Measurements from ENCODE around the gene NMD3. TPM values are rescaled to one million over a fixed set of nuclear protein-coding genes. Genes with fewer than 3 reads are reported as not detected.

Gene NMD3
- total and polyA plus RNA-seq, 9 of the 15 experiments (the other 6 are each of a cell fraction or from before 2014, with no cell fraction given): 63.5 to 178 (median 111) TPM

- TF ChIP-seq ZNF318 (IDR thresholded peaks at IDR 0.05; ENCODE audit: borderline replicate concordance in 1 of 2, low read depth in 1 of 2): 0 out of 4 replicates have a peak, but pooled peaks of 1 of the 2 experiments have one; percentile 22
- TF ChIP-seq CHD2 (IDR thresholded peaks at IDR 0.05; ENCODE audit: low read depth, low read length): peak; percentile 92
- TF ChIP-seq CTBP1 (IDR thresholded peaks at IDR 0.05; ENCODE audit: borderline replicate concordance): peak; percentile 60; the same call in 1 of the 2 replicates
- peak; percentile 67 for TF ChIP-seq CHD1 (IDR thresholded peaks at IDR 0.05; ENCODE audit: low read length)
- TF ChIP-seq DLX4 (CRISPR knock-in tag; IDR thresholded peaks at IDR 0.05): no peak
- TF ChIP-seq ZNF253 (CRISPR knock-in tag; conservative IDR thresholded peaks at IDR 0.05): no peak
- peak; percentile 98 for TF ChIP-seq POLR2G (IDR thresholded peaks at IDR 0.05; ENCODE audit: low read depth, low read length)
- peak; percentile 28 to 74 for TF ChIP-seq E2F6 (IDR thresholded peaks at IDR 0.05; ENCODE audit: borderline replicate concordance in 1 of 2, extremely low read depth in 1 of 2, insufficient read depth in 1 of 2, insufficient read length in 1 of 2, low read depth in 1 of 2, low read length in 1 of 2, poor library complexity in 1 of 2, severe bottlenecking in 1 of 2)
- peak; percentile 62; the same call in 1 of the 2 replicates for TF ChIP-seq TAF7 (tag; IDR thresholded peaks at IDR 0.05)
- TF ChIP-seq POLR2AphosphoS2 (IDR thresholded peaks at IDR 0.05; ENCODE audit: low read length): peak; percentile 66; the same call in 1 of the 2 replicates
- TF ChIP-seq SIN3B (IDR thresholded peaks at IDR 0.05; ENCODE audit: low read depth): peak; percentile 55
- TF ChIP-seq BHLHE40 (IDR thresholded peaks at IDR 0.05; ENCODE audit: low read length): peak; percentile 12; the same call in 1 of the 2 replicates
- TF ChIP-seq ETV5 (CRISPR knock-in tag; IDR thresholded peaks at IDR 0.05; ENCODE audit: low read depth): 0 out of 2 replicates have a peak, but pooled peaks have one; percentile 52
- TF ChIP-seq NONO (IDR thresholded peaks at IDR 0.05; ENCODE audit: low read depth in 2 of 2, low read length in 1 of 2): peak in 1 of 2 experiments; percentile 51; a peak in 2 of 4 replicates
- peak; percentile 83 for TF ChIP-seq PHF20 (IDR thresholded peaks at IDR 0.05; ENCODE audit: partially characterized antibody)
Observed at GRCh38 chr3:161220850-161221753, at the start of gene NMD3 (continued).
